HUDEP-2 (cell line): ENCODE data around the gene GNS.
"Not testable (repeated sequence)": the region's sequence is repeated elsewhere in the genome, so short reads cannot be mapped to it uniquely, and the experiment has no call there.

Experiments used
- DNase-seq, 76 experiments: peaks; one replicate each; lab custom pipeline; 2025; ENCODE audit not compliant: unreplicated experiment in 76 of 76; lab: John Stamatoyannopoulos, UW

GNS gene

GRCh38 chr12:64706306-64706705, 52.9 kb downstream of the GNS start:
- no peak for DNase-seq

DNA sequence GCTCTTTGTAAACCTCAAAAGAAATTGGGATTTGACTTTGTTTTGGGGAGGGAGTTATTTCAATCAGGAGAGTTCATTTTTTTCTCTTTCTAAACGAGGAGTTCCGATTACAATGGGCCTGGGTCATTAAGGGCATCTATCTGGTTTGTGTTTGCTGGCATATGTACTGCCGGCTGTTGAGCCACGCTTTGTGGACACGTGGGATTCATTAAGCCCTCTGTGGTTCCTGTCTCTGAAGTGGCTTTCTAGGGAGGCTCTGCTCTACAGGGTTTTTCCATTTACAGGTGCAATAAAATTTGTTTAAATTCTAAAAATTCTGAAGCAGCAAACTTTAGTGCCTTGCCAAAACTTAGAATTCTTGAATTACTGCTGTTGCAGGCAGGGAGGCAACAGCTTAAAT, 57.9 kb downstream of the GNS start:
- DNase-seq, result no peak

DNA sequence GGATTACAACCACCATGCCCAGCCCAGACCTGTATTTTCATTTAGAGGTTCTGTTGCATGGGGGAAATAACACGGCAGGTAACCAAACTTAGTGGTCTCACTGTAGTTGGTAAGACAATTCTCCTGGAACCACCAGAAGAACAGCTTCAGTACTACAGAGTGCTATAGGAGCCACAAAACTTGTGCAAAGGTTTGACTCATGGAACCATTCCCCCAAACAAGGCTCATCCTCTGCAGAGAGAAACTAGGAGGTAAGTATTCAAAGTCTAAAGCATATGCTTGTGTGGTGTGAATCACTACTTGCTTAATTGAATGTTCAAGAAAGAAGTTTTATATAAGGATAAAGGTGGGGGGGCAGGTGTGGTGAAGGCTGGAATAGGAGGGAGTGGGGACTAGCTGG, 58.7 kb downstream of the GNS start:
- no peak for DNase-seq

DNA sequence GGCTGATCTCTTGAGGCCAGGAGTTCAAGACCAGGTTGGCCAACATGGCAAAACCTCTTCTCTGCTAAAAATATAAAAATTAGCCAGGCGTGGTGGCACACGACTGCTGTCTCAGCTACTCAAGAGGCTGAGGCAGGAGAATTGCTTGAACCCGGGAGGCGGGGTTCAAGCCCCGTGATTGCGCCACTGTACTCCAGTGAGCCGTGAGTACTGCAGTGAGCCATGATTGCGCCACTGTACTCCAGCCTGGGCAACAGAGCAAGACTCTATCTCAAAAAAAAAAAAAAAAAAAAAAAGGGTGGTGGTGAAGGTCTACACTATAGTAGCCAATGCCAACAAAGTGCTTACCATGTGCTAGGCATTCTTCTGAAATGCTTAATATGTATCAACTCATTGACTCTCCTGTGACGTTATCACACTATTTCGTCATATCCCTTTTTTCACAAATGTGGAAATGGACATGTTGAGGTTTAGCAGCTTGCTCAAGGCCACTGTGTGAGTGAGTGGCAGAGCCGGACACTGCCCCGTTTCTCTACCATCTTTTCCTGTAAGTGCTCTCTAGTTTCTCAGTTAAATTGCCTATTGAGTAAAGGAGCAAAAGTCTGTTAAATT, 59.6 kb downstream of the GNS start:
- no peak for DNase-seq

DNA sequence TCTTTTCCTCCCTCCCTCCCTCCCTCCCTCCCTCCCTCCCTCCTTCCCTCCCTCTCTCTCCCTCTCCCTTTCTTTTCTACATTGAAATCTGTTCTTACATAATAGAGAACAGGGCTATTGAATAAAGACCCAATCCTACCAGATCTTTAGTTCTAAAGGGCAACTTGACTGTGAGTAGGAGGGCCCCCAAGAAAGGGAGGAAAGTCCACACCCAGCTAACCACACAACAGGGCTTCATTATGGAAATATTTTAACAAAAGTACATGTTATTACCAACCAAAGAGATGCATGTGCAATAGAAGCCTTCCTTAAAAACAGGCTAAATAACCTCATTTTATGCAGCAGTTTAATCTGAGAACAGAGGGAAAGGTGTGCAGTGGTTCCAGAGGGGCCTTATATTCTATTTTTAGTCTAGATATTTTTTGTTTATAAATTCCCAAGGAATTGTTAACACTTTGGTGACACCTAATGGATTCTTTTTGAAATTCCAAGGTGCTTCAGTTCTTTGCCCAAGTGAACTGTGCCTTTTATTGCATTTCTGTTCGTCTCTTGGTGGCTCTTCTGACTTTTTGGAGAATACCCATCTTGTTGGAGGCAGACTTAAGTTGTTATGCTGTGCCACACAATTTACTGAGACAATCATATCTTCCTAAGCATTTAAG, 63.0 kb downstream of the GNS start:
- DNase-seq, result peak in 2 of 76 experiments; percentile 3 to 13

- DNase-seq, result no peak
These were observed 63.7 kb downstream of the GNS start for GRCh38 chr12:64695550-64695949.

GRCh38 chr12:64694130-64695040, 64.8 kb downstream of the GNS start:
- no peak for DNase-seq

- DNase-seq, result no peak
These were observed 67.2 kb downstream of the GNS start for GRCh38 chr12:64691795-64692583.

- no peak for DNase-seq
These were observed 67.9 kb downstream of the GNS start for GRCh38 chr12:64691227-64691794.

- DNase-seq, result not testable (repeated sequence)
These were observed 69.0 kb downstream of the GNS start for GRCh38 chr12:64690236-64690635.

- DNase-seq, result no peak
These were observed 70.5 kb downstream of the GNS start for GRCh38 chr12:64688715-64689114.

- DNase-seq, result no peak
These were observed 71.0 kb downstream of the GNS start for GRCh38 chr12:64688219-64688618.

- no peak for DNase-seq
These were observed 71.4 kb downstream of the GNS start for GRCh38 chr12:64687816-64688215.

- DNase-seq, result no peak
These were observed 73.6 kb downstream of the GNS start for GRCh38 chr12:64685605-64686004.

- no peak for DNase-seq
These were observed 74.2 kb downstream of the GNS start for GRCh38 chr12:64685050-64685449.

- DNase-seq, result no peak
These were observed 75.2 kb downstream of the GNS start for GRCh38 chr12:64683816-64684543.

DNA sequence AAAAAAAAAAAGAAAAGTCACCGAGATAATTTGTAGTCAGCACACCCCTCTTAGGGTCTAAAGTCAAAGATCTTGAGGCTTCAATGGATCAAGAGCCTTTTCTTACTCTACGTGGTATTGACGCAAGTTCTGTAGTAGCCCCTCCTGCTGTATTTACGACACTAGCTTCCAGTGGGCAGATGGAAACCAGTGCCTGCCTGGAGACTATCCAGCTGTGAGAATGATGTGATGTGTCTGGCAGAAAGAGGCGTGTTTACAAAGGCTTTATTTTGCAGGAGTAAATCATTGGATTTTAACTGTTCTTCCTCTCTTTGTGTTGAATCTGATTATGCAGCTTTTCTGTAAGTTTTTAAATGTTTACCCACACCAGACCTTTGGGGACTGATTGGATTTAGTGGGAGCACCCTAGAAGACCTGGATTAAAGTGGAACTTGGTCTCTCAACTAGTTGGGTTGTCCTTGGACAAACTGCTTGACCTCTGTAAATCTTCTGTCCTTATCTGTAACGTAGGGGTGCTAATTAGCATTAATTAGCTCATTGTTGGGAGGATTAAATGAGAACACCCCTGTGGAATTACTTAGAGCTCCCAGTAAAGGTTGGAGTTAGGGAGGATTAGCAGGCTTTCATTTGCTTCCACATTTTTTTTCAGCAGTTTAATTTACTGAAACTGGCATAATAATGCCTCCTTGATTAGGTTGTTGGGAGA, 76.5 kb downstream of the GNS start:
- DNase-seq, result no peak

GRCh38 chr12:64681200-64682052, 77.8 kb downstream of the GNS start:
- DNase-seq, result no peak
